ENCODE results near the gene SLC9A1.
"Not testable (repeated sequence)": the region's sequence is repeated elsewhere in the genome, so short reads cannot be mapped to it uniquely, and the experiment has no call there.

The SLC9A1 gene
- total RNA-seq = 7.4 to 11.3 reads per million in 2 donors

DNA sequence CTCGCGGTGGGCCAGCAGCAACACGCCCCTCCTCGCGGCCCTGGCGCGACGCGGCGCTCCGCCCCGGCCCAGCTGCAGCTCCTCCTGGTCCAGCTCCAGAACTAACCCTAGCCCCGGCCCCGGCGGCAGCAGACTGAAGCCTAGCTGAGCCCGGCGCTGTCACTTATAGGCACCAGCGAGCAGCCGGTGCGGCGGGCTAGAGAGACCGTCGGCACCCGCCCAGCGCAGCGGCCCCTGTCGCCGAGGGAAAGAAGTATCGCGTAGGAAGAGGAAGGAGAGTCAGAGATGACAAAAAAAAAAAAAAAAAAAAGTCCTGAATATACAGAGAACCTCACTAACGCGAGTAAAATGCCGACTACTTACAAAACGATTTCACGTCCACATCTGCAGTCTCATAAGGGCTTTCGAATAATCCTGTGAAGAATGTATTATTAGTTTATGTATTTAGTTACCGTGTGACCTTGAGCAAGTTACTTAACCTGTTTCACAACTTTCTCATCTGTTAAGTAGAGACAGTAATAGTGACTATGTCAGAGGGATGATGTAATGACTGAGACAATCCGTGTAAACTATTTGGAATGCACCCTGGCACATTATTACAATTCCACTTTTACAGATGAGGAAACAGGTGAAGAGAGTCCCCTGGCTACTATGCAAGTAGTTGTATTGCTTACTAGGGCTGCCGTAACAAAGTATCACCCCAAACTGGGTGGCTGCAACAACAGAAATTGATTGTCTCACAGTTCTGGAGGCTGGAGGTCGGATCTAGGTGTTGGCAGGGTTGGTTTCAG, at the start of gene SLC9A1:
Gene SLC9A1 (minus strand): TSS at position 135 of the 791 bp plus-strand sequence. CDS start 791 bp downstream, outside the sequence.
- DNase-seq = peak; percentile 89

GRCh38 chr1:27203946-27204345, 49.0 kb upstream of the SLC9A1 start:
- no peak for DNase-seq

- no peak for DNase-seq
These were observed 46.4 kb upstream of the SLC9A1 start for GRCh38 chr1:27201295-27201694.

- no peak for DNase-seq
These were observed 38.3 kb upstream of the SLC9A1 start for GRCh38 chr1:27193194-27193593.

DNA sequence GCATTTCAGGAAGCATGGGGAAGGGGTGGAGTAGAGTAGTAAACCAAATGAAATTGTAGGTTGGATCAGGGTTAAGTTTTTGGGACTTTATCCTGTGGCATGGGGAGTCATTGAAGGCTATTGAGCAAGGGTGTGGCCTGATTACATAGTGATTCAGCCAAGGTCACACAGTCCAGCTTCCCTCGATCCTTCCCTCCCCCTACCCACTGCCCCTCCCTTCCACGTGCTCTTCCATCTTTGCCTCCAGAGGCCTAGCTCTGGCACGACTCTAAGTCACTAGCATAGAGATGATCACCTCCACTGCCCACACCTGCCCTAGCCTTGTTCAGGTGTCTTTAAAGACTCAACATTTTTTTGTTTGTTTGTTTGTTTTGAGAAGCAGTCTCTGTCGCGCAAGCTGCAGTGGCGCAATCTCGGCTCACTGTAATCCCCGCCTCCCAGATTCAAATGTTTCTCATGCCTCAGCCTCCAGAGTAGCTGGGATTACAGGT, 37.2 kb upstream of the SLC9A1 start:
- DNase-seq = no peak

- DNase-seq = not testable (repeated sequence)
These were observed 29.7 kb upstream of the SLC9A1 start for GRCh38 chr1:27184665-27185064.

GRCh38 chr1:27179979-27180378, 25.1 kb upstream of the SLC9A1 start:
- no peak for DNase-seq

GRCh38 chr1:27179379-27179778, 24.5 kb upstream of the SLC9A1 start:
- no peak for DNase-seq

DNA sequence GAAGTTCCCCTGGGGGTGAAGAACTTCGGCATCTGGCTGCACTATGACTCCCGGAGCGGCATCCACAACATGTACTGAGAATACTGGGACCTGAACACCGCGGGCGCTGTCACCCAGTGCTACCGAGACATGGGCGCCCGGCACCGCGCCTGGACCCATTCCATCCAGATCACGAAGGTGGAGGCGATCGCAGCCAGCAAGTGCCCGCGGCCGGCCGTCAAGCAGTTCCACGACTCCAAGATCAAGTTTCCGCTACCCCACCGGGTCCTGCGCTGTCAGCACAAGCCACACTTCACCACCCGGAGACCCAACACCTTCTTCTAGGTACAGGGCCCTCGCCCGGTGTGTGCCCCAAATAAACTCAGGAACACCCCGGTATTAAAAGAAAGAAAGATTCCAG, 22.0 kb upstream of the SLC9A1 start:
- DNase-seq = no peak

GRCh38 chr1:27176323-27176722, 21.4 kb upstream of the SLC9A1 start:
- DNase-seq = no peak

- not testable (repeated sequence) for DNase-seq
These were observed 18.1 kb upstream of the SLC9A1 start for GRCh38 chr1:27172992-27173391.

DNA sequence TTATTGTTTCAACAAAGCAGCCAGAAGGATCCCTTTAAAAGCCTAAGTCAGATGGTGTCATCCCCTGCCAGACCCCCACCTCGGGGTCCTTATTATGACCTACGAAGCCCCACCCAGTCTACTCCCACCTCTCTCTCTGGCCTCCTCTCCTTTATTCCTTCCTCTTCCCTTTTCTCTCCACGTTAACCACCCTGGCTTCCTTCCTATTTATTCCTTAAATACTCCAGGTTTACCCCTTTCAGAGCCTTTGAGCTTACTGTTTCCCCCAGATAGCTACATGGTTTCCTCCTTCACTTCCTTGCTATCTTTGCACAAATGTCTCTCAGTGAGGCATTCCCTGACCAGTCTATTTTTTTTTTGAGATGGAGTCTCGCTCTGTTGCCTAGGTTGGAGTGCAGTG, 12.0 kb upstream of the SLC9A1 start:
- DNase-seq = no peak

GRCh38 chr1:27166351-27166802, 11.5 kb upstream of the SLC9A1 start:
- DNase-seq = no peak

GRCh38 chr1:27163093-27163492, 8.2 kb upstream of the SLC9A1 start:
- no peak for DNase-seq

- no peak for DNase-seq
These were observed 7.2 kb upstream of the SLC9A1 start for GRCh38 chr1:27162090-27162489.

GRCh38 chr1:27161594-27161993, 6.7 kb upstream of the SLC9A1 start:
- DNase-seq = no peak

DNA sequence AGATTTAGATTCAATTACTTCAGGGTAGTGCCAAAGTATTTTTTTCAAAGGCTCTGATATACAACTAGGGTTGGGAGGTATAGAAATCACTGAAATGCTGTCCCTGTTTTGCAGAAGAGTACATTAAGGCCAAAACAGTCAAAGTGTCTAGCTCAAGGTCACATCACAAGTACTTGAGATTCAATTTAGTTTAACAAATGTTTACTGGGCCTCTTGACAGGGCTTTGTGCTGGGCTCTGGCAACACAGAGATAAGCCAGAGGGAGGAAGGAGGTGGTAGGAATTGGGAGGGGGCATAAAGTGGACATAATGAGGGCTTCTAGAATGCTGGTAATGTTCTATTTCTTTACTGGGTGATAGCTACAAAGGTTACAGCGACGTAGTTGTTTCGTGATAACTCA, 2.3 kb upstream of the SLC9A1 start:
- DNase-seq = no peak

DNA sequence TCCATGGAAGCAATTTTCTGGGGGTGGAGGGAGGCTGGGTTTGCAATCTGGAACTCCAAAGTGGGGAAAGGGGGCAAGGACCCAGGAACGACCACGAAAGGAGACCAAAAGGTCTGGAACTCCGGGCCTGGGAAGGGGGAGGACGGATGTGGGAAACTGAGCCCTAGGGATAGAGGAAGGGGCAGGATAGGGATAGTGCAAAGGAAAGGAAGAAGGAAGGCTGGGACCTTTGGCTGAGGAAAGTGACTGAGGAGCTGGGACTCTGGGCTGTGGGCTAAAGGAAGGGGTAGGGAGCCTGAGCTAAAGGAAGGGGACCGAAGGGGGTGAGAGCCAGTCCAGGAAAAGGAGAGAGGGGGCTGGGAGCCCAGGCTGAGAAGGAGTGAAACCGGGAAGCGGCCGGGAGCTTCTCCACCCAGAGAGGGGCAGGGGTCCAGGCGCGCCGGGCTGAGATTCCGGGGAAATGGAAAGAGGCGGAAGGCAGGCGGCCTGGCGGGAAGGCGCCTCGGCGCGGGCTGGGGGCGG, 395 bp downstream of the SLC9A1 start:
- no peak for DNase-seq

DNA sequence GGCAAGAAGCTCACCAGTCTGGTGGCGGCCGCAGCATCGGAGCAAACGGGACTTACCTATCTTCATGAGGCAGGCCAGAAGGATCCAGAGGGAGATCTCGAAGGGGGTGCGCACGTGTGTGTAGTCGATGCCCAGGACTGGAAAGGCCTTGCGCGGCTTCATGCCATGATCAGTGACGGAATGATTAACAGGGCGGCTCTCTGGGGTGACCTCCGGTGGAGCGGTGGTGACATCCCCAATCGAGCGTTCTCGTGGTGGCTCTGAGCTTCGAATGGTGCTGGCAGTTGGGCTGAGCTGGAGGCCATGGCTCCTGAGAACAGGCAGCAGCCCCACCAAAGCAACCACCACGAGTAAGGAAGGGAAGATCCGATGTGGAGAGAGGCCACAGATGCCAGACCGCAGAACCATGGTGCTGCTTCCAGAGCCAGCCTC, 982 bp downstream of the SLC9A1 start:
- no peak for DNase-seq

GRCh38 chr1:27153549-27153886, 1.4 kb downstream of the SLC9A1 start:
- no peak for DNase-seq

DNA sequence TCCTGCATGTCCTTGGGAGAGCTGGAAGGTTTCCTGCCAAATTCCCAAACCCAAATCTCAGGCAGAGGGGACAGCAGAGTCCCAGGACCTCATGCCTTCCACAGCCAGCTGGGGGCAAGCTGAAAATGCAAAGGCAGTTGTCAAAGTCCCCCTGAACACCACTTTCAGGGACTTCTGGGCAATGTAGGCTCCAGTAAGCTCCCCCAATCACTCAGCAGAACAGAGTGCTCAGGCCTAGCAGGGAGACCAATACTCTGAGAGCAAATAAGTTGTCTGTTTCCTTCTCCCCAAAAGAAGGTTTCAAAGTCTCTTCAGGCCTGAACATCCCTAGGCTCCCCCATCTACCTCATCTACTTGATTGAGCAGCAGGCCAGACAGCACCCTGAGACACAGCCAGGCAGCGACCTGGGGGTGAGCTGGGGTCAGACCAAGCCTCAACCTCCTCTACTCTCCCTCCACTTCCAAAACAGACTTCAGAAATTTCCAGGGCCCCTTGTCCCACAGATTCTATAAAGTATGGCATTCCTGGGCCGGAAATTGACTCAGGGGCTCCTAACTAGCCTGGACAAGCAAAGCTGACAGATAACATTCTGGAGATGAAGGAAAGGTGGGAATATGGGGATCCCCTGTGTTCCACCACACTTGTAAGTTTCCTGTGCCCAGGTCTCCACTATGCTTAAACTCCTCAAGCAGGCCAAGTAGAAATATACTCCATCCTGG, 1.9 kb downstream of the SLC9A1 start:
- no peak for DNase-seq

- no peak for DNase-seq
These were observed 2.7 kb downstream of the SLC9A1 start for GRCh38 chr1:27152004-27152828.

- DNase-seq = no peak
These were observed 4.3 kb downstream of the SLC9A1 start for GRCh38 chr1:27150641-27151040.
